Medulla oblongata (tissue), 1 donor: ENCODE results near the gene CBX8.
A peak's percentile ranks its signal among the peaks of the same experiment; 100 is the strongest.

Experiments
- DNase-seq: peaks from one replicate; pipeline ENCODE4 v3.0.0-alpha.2; 2015; ENCODE audit errors: extremely low spot score

The CBX8 gene

GRCh38 chr17:79796763-79797491 lies at the start of gene CBX8:
Gene CBX8 (minus strand): TSS chr17:79797077. CDS start chr17:79796998, 79 bp downstream.
- DNase-seq: peak; percentile 100

GRCh38 chr17:79845601-79845949 lies 48.7 kb upstream of the CBX8 start:
- peak; percentile 64 for DNase-seq

DNA sequence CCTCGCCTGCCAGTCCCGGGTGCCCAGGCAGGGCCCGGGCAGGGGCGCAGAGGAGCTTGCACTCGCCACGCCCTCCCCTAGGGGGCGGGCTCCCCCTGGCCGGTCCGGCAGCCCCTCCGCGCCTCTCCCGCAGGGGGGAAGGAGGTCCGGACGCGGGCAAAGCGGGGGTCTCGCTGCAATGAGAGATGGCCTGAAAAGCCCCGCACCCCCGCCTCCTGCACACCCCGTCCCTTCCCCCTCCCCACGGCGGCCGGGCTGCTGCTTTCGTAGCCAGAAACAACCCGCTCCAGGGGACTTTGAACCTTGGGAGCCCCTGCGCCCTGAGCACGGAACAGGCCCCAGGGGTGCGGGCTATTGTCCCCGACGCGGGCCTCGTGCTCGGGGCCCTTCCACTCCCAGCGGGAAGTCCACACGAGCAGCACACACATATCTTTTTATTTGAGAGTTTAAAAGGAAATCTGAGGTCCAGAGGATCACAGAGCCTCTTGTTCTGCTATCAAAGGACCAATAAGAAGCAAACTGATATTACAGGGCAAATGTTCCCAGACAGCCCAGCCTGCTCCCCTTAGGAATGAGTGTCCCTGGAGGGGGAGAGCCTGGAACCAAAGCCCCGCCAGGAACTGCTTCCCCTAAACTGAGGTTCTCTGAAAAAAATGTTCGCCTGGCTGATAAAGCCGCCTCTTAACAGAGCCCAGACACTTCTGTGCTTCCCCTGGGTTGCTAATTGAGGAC lies 48.2 kb upstream of the CBX8 start:
- peak; percentile 62 for DNase-seq

DNA sequence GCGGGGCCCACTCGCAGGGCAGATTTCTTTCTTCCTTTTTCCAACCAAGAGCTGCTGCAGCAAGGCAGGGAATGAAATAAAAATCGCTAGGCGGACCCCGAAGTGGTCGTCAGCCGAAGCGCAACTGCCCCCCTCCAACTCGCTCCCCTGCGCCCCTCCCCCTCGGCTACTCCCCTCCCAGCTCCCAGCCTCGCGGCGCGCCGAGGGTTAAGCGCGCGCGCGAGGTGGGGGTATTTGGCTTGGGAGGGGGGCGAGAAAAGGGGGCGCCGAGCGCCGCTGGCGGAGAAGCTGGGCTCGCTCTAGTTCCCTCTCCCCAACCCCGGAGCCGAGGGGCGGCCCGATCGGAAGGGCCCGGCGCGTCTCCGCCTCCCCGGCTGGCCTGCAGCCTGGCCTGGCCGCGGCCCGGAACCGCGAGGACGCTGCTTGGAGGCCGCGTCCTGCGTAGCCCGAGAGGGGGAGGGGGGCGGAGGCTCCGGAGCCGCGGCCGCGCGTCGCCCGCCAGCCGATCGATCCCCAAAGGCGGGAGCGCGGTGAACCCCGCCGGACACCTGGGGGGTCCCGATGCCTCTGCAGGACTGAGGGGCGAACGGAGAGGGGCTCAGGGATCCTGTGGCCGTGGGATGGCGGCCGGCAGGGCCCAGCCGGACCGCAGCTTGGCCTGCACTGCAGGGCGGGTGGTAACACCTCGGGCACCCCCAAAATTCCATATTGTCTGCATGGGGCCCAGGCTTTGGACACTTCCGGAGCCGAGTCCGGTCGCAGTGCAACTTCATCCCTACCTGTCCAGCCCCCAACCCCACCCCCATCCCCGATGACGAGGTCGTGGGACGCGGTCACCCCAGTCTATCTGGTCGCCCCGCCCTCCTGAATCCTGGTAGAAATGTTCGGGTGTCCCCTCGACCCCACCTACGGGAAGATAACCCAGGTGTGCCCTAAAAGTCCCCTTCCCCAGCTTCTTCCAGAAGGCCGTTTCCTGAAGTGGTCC lies 47.2 kb upstream of the CBX8 start:
- DNase-seq: peak; percentile 67

DNA sequence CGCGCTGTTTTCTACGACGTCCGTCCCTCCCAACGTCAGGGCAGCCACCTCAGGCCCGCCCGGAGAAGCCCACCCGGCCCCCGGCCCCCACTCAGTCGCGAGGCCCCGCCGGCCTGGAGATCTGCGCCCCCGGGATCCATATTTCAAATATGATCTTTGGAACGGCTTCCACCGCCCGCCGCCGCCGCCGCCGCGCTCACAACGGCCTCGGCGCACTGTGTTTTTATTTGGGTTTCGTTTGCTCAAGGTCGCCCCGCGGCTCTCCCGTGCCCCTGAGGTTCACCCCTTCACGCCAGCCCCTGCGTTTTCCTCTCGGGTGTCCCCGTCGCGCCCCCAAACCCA lies 46.6 kb upstream of the CBX8 start:
- DNase-seq: no peak

GRCh38 chr17:79842656-79843473 lies 46.0 kb upstream of the CBX8 start:
- no peak for DNase-seq

GRCh38 chr17:79842136-79842655 lies 45.3 kb upstream of the CBX8 start:
- DNase-seq: no peak

- DNase-seq: no peak
Measured at GRCh38 chr17:79841369-79842135, 44.7 kb upstream of the CBX8 start.

DNA sequence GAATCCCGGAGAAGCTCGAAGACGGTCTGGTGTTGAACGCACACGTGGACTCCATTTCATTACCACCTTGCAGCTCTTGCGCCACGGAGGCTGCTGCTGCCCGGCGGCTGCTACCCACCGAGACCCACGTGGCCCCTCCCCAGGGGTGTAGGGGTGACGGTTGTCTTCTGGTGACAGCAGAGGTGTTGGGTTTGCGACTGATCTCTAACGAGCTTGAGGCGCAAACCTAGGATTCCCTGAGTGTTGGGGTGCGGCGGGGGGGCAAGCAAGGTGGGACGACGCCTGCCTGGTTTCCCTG lies 44.1 kb upstream of the CBX8 start:
- no peak for DNase-seq

DNA sequence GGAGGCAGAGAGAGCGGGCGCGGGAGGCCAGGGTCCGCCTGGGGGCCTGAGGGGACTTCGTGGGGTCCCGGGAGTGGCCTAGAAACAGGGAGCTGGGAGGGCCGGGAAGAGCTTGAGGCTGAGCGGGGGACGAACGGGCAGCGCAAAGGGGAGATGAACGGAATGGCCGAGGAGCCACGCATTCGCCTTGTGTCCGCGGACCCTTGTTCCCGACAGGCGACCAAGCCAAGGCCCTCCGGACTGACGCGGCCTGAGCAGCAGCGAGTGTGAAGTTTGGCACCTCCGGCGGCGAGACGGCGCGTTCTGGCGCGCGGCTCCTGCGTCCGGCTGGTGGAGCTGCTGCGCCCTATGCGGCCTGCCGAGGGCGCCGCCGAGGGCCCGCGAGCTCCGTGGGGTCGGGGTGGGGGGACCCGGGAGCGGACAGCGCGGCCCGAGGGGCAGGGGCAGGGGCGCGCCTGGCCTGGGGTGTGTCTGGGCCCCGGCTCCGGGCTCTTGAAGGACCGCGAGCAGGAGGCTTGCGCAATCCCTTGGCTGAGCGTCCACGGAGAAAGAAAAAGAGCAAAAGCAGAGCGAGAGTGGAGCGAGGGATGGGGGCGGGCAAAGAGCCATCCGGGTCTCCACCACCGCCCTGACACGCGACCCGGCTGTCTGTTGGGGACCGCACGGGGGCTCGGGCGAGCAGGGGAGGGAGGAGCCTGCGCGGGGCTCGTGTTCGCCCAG lies 43.6 kb upstream of the CBX8 start:
- peak; percentile 19 for DNase-seq

GRCh38 chr17:79839356-79840268 lies 42.7 kb upstream of the CBX8 start, which contains the start of gene CBX4:
Gene CBX4 (minus strand): TSS chr17:79839440. CDS start chr17:79839251, 189 bp downstream.
- DNase-seq: peak; percentile 97

DNA sequence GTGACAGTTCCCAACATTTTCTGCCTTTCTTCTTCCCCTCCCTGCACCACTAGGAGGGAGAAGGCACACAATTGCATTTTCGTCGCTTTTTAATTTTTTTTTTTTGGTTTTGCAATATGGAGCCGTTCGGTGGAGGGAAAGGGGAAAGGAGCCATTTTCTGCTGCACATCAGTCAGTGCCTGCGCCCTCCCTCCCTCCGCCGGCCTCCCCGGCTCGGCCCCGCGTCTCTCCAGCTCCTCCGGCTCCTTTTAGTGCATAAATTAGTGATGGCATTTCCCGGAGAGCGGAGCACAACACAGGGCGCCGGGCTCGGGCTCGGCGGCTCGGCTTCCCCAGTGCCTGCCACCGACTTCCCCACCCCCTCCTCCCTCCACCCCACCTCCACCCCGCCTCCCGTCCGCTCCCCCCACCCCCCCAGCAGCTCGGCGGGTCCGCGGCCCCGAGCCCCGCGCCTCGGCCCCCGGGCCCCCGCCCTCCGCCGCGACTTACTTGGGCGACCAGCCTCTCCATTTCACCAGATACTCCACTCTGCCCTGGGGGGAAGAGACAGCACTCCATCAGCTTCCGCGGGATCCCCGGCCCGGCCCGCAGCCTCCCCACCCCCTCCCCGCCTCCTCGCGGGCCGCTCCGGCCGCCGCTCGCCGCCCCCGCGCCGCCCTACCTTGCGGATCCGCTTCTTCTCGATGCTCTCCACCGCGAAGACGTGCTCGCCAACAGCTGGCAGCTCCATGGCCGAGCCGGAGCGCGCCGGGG lies 41.8 kb upstream of the CBX8 start:
- DNase-seq: peak; percentile 55

DNA sequence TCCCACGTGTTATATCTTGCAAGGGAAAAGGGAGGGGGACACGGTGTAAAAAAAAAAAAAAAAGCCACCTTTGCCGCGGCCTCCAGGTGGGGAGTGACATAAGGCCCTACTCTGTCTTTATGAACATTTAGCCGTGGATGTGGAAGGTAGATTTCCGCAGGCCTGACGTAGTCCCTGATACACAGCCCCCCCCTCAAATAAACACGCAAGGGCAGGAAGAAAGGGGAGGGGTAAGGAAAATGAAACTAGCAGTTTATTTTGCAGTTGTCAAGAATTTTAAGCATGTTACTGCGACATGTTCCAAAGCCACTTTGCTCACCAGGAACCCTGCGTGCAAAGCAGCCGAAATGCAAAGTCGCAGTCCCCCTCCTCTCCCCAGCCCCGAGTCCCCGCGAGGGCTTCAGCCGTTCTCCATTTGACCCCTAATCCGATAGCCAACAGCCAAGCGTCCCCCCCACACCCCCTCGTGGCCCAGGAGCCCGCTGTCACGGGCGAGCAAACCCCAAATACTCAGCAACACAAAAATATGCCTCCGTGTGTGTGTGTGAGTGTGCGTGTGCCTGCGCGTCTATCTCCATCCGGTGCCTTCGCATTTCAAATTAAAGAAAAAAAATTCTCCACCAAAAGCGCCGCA lies 41.1 kb upstream of the CBX8 start:
- DNase-seq: no peak

GRCh38 chr17:79836972-79837887 lies 40.4 kb upstream of the CBX8 start:
- DNase-seq: peak; percentile 25

DNA sequence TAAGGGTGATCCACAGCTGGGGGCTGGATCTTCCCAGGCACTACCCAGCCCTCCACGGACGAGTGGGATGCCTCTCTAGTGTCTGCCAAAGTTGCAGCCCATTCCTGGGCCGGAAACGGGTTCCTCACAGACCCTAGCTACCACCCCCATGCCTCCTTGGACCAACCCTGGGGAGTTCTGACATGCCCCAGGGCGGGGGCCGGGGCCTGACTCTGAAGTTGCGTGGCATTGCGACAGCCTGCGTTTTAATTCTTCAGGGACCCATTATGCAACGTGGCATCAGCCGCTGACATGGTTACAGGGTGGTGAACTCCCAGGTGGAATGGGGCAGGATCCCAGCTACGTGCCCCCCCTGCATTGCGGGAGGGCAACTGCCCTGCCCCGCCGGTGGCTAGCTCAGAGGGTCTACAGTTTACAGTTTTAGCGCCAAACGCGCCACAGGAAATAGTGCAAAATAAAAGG lies 39.7 kb upstream of the CBX8 start:
- no peak for DNase-seq

GRCh38 chr17:79835953-79836509 lies 39.2 kb upstream of the CBX8 start:
- DNase-seq: no peak
